Natural killer cell (primary cell): Measurements from ENCODE around the gene PDE6B. TPM values are rescaled to one million over a fixed set of nuclear protein-coding genes. Genes with fewer than 3 reads are reported as not detected.

Experiments used
- ATAC-seq, 3 donors: fragments of 150-1000 bp in 2 of 3; fragments of 200-7000 bp in 1 of 3; cut with Tn5 transposase; 1 replicate in 1 of 3; 2 replicates in 2 of 3; pipeline ENCODE4 v1.10.0; 2021; ENCODE audit warnings: mild to moderate bottlenecking in 2 of 3, moderate library complexity in 2 of 3
- DNase-seq, 2 donors: peaks; one replicate each; pipeline versions ENCODE4 v3.0.0 to v3.0.0-alpha.2; 2013 to 2021; ENCODE audit warnings: mixed read lengths in 1 of 2
- H3K27ac ChIP-seq: one replicate; pipeline ENCODE4 v1.5.1; 2013; ENCODE audit warnings: mild to moderate bottlenecking, low read length
- H3K27me3 ChIP-seq: one replicate; pipeline ENCODE4 v1.6.1; 2013; ENCODE audit warnings: low read length; ENCODE audit not compliant: control insufficient read depth, insufficient read depth
- H3K36me3 ChIP-seq: one replicate; pipeline ENCODE4 v1.6.1; 2013; ENCODE audit warnings: low read length; ENCODE audit not compliant: control insufficient read depth, insufficient read depth
- H3K4me1 ChIP-seq: one replicate; pipeline ENCODE4 v1.6.1; 2013; ENCODE audit warnings: low read length; ENCODE audit not compliant: control insufficient read depth, insufficient read depth
- H3K4me3 ChIP-seq: one replicate; pipeline ENCODE4 v1.5.1; 2013; ENCODE audit warnings: low read length
- H3K9me3 ChIP-seq: one replicate; pipeline ENCODE4 v1.6.1; 2013; ENCODE audit warnings: low read length; ENCODE audit not compliant: control insufficient read depth, insufficient read depth
- H3K27ac Mint-ChIP-seq, 2 donors: one replicate each; pipeline ENCODE4 v1.8.0; 2022; ENCODE audit warnings: mild to moderate bottlenecking in 2 of 2, mixed read lengths in 2 of 2, moderate library complexity in 1 of 2
- H3K27me3 Mint-ChIP-seq, 2 donors: one replicate each; pipeline ENCODE4 v1.8.0; 2022; ENCODE audit warnings: low read depth in 2 of 2, mixed read lengths in 2 of 2
- H3K36me3 Mint-ChIP-seq: one replicate; pipeline ENCODE4 v1.8.0; 2022; ENCODE audit warnings: mixed read lengths
- H3K4me1 Mint-ChIP-seq, 2 donors: one replicate each; pipeline ENCODE4 v1.8.0; 2022; ENCODE audit warnings: mixed read lengths in 2 of 2
- H3K4me3 Mint-ChIP-seq: one replicate; pipeline ENCODE4 v1.8.0; 2022; ENCODE audit warnings: mild to moderate bottlenecking, moderate library complexity, mixed read lengths
- H3K9me3 Mint-ChIP-seq, 2 donors: one replicate each; pipeline ENCODE4 v1.8.0; 2022; ENCODE audit warnings: mixed read lengths in 2 of 2
- CTCF ChIP-seq: fragments of 200-600 bp; IDR thresholded peaks from one replicate; pipeline ENCODE4 v1.8.0; 2022; ENCODE audit warnings: antibody characterized with exemption
- WGBS: methylation state at CpG from one replicate; pipeline ENCODE4 v1.1.7; 2013; ENCODE audit warnings: missing lambda C conversion rate; ENCODE audit not compliant: insufficient coverage; 5-methylcytosine and 5-hydroxymethylcytosine counted together
- intact Hi-C: fragments of 100-400 bp; cut with micrococcal nuclease; formaldehyde crosslinking; loops from one replicate; pipeline ENCODE4 v1.14.2; 2022
- total RNA-seq, 4 donors: library from RNA; stranded (reverse); fragments of 120-200 nt in 1 of 4; gene quantifications; one replicate each; pipeline versions ENCODE4 v1.2.3 to v1.2.4, GENCODE V29; 2013 to 2022

PDE6B gene
- total RNA-seq, result 10 to 100 TPM; 15.8 to 18.8 (median 17.2) TPM
- 18.1 TPM for total RNA-seq (2013)

- Histone ChIP-seq H3K4me3 (no peak within 1 kb of the TSS), H3K9me3 (no peaks in the 10 kb centered on the region), H3K4me1 (no peaks in the 10 kb centered on the region), H3K27ac (no peak within 1 kb of the TSS), H3K36me3 (no peaks in the 10 kb centered on the region), H3K27me3 (no peaks in the 10 kb centered on the region)
- no peak for DNase-seq
- peaks cover 0 to 4% of the 10 kb centered on the region in 2 donors for H3K4me1 Mint-ChIP-seq
- H3K27ac Mint-ChIP-seq, result no peak within 1 kb of the TSS
- no peak within 1 kb of the TSS for H3K4me3 Mint-ChIP-seq
- TF ChIP-seq CTCF, result no peak
- H3K9me3 Mint-ChIP-seq, result no peaks in the 10 kb centered on the region
- H3K27me3 Mint-ChIP-seq, result peaks cover 0 to 2% of the 10 kb centered on the region in 2 donors
- ATAC-seq, result no peak
- no peaks in the 10 kb centered on the region for H3K36me3 Mint-ChIP-seq
- 90% methylated on average over 21 of the region's 21 CpGs for WGBS
- intact Hi-C loops, result no loop called here
These were observed at the start of gene PDE6B for GRCh38 chr4:624705-625590. PDE6B (plus strand) TSS chr4:625573; CDS start chr4:625627, 54 bp downstream.

- Histone ChIP-seq H3K4me3 (no peak within 1 kb of the TSS), H3K4me1 (peaks cover 9% of the 10 kb centered on the region), H3K27me3 (peaks cover 34% of the 10 kb centered on the region), H3K27ac (no peak within 1 kb of the TSS), H3K9me3 (no peaks in the 10 kb centered on the region), H3K36me3 (no peaks in the 10 kb centered on the region)
- under 1% methylated on average over 44 of the region's 60 CpGs for WGBS
- peaks cover 0 to 10% of the 10 kb centered on the region in 2 donors for H3K4me1 Mint-ChIP-seq
- no peak for DNase-seq
- H3K27me3 Mint-ChIP-seq, result peaks cover 51 to 66% of the 10 kb centered on the region in 2 donors
- H3K4me3 Mint-ChIP-seq, result peak within 1 kb of the TSS; percentile 49
- intact Hi-C loops, result no loop called here
- ATAC-seq, result no peak
- peaks cover 7% of the 10 kb centered on the region for H3K36me3 Mint-ChIP-seq
- H3K27ac Mint-ChIP-seq, result no peak within 1 kb of the TSS
- H3K9me3 Mint-ChIP-seq, result no peaks in the 10 kb centered on the region
- no peak for TF ChIP-seq CTCF
These were observed 49.0 kb upstream of the PDE6B start, which contains the start of gene TMEM271 for GRCh38 chr4:576245-576821. TMEM271 (minus strand) TSS chr4:576295; CDS start chr4:576062, 233 bp downstream.

DNA sequence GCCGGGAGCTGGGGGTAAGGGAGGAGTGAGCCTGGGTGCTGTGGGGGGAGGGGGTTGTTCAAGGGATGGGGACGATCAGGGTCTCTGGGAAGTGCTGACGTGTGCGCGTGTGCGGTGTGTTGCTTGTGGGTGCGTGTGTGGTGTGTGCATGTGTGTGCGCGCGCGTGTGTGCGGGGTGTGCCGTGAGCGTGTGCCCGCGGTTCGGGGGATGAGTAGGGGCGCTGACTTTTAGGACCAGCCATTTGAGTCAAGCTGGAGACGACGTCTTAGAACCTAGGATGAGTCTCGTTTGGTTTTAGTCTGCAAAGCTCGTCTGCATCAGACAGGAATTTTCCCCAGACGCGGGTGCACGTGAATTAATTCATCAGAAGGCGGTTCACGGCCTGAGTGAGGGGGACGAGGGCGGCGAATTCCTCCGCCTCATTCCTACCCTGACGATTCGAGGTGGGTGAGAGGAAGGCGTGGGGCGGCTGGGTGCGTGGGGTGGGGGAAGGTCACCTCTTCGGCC is 48.3 kb upstream of the PDE6B start:
- no peak overlapping the region for H3K27ac ChIP-seq
- no peak overlapping the region for H3K4me3 ChIP-seq
- H3K36me3 ChIP-seq, result no peaks in the 10 kb centered on the region
- no peak overlapping the region for H3K27ac Mint-ChIP-seq
- H3K27me3 Mint-ChIP-seq, result peaks cover 45 to 66% of the 10 kb centered on the region in 2 donors
- WGBS, result 6% methylated on average over 36 of the region's 37 CpGs
- H3K9me3 ChIP-seq, result no peaks in the 10 kb centered on the region
- DNase-seq (no peak), ATAC-seq (no peak)
- peaks cover 9% of the 10 kb centered on the region for H3K4me1 ChIP-seq
- peaks cover 0 to 10% of the 10 kb centered on the region in 2 donors for H3K4me1 Mint-ChIP-seq
- peaks cover 32% of the 10 kb centered on the region for H3K27me3 ChIP-seq
- peaks cover 7% of the 10 kb centered on the region for H3K36me3 Mint-ChIP-seq
- TF ChIP-seq CTCF, result no peak
- H3K4me3 Mint-ChIP-seq, result peak overlapping the region; percentile 49
- intact Hi-C loops, result no loop called here
- H3K9me3 Mint-ChIP-seq, result no peaks in the 10 kb centered on the region
